K562 (cell line): ENCODE measurements around the gene PACSIN1. TPM values are rescaled to one million over a fixed set of nuclear protein-coding genes. Genes with fewer than 3 reads are reported as not detected.

Source experiments
- CHCHD3 ChIP-seq: fragments of 250-450 bp; sonication (Bioruptor Pico); IDR thresholded peaks from 2 replicates; pipeline ENCODE4 v2.1.2; 2022; ENCODE audit warnings: mild to moderate bottlenecking
- CHD1 ChIP-seq: fragments of 200-600 bp; sonication (generic); IDR thresholded peaks from one replicate; pipeline ENCODE4 v1.6.1; 2012; ENCODE audit warnings: mild to moderate bottlenecking, moderate library complexity, low read length, inconsistent platforms
- CHD2 ChIP-seq: IDR thresholded peaks from 2 replicates; pipeline ENCODE4 v1.6.1; 2011; ENCODE audit warnings: low read depth, low read length
- CLOCK ChIP-seq: fragments of 250-450 bp; sonication (Bioruptor Pico); IDR thresholded peaks from 2 replicates; pipeline ENCODE4 v1.4.0; 2020; ENCODE audit warnings: mild to moderate bottlenecking, moderate library complexity, borderline replicate concordance
- CTBP1 ChIP-seq: fragments of 450-650 bp; IDR thresholded peaks from 2 replicates; pipeline ENCODE4 v1.6.1; 2016; ENCODE audit warnings: borderline replicate concordance
- DIDO1 ChIP-seq: fragments of 450-650 bp; IDR thresholded peaks from 2 replicates; pipeline ENCODE4 v1.6.1; 2016; ENCODE audit warnings: low read depth, missing biosample characterization, missing genetic modification characterization
- E2F8 ChIP-seq: fragments of 450-650 bp; IDR thresholded peaks from 2 replicates; pipeline ENCODE4 v1.7.1; 2018; ENCODE audit warnings: mild to moderate bottlenecking, low read depth; ENCODE audit not compliant: partially characterized antibody
- EP400 ChIP-seq: fragments of 450-650 bp; IDR thresholded peaks from 2 replicates; pipeline ENCODE4 v1.6.1; 2017; ENCODE audit warnings: antibody characterized with exemption, mild to moderate bottlenecking, moderate library complexity
- EWSR1 ChIP-seq: fragments of 450-650 bp; IDR thresholded peaks from 2 replicates; pipeline ENCODE4 v1.6.1; 2018; ENCODE audit warnings: borderline replicate concordance, mild to moderate bottlenecking, low read depth, moderate library complexity; ENCODE audit not compliant: partially characterized antibody
- IRF1 ChIP-seq: sonication (generic); formaldehyde crosslinking; IDR thresholded peaks from 2 replicates; pipeline ENCODE4 v1.8.0; 2022; ENCODE audit warnings: missing genetic modification reagents, mild to moderate bottlenecking, borderline replicate concordance
- KAT2B ChIP-seq: IDR thresholded peaks from one replicate; pipeline ENCODE4 v1.6.1; 2012; ENCODE audit warnings: low read depth, mild to moderate bottlenecking, control low read depth, inconsistent platforms, low read length, moderate library complexity
- NR2C2 ChIP-seq, 2 experiments: fragments of 200-800 bp in 1 of 2; sonication (Bioruptor generic) in 1 of 2; sonication (generic) in 1 of 2; formaldehyde crosslinking in 1 of 2; IDR thresholded peaks; 2 replicates each; pipeline versions ENCODE4 v1.6.1 to v1.8.0; 2016 to 2022; ENCODE audit warnings: mild to moderate bottlenecking in 1 of 2, missing compliant biosample characterization in 1 of 2, missing genetic modification characterization in 1 of 2, missing genetic modification reagents in 1 of 2
- ZBED1 ChIP-seq: IDR thresholded peaks from 2 replicates; pipeline ENCODE4 v1.6.1; 2014
- ZBTB7A ChIP-seq: IDR thresholded peaks from 2 replicates; pipeline ENCODE4 v1.6.1; 2011; ENCODE audit warnings: low read depth, mild to moderate bottlenecking, low read length, moderate library complexity, borderline replicate concordance; ENCODE audit not compliant: control insufficient read depth
- ZFP91 ChIP-seq: sonication (generic); formaldehyde crosslinking; IDR thresholded peaks from 2 replicates; pipeline ENCODE4 v1.8.0; 2022; ENCODE audit warnings: mild to moderate bottlenecking, missing genetic modification reagents
- ZNF232 ChIP-seq: sonication (generic); formaldehyde crosslinking; IDR thresholded peaks from 2 replicates; pipeline ENCODE4 v1.8.0; 2022; ENCODE audit warnings: mild to moderate bottlenecking, missing genetic modification reagents
- ZNF586 ChIP-seq: fragments of 450-650 bp; formaldehyde crosslinking; conservative IDR thresholded peaks from 2 replicates; pipeline ENCODE4 v1.4.0; 2020; ENCODE audit warnings: mild to moderate bottlenecking, moderate library complexity
- ZNF655 ChIP-seq: fragments of 250-450 bp; sonication (Bioruptor Pico); IDR thresholded peaks from 2 replicates; pipeline ENCODE4 v1.5.0; 2021
- polyA plus RNA-seq, 8 experiments: library from polyadenylated mRNA; depleted of rRNA in 4 of 8; stranded (reverse) in 5 of 8; unstranded in 3 of 8; fragments of >200 nt; fragmentation: Nextera tagmentation in 2 of 8; fragmentation: Illumina TruSeq in 1 of 8; extraction: Ambion mirVana in 2 of 8; extraction: Trizol in 1 of 8; gene quantifications; 2 replicates each; pipeline versions ENCODE4 v1.2.1 to v1.2.3, GENCODE V29; 2011 to 2014; ENCODE audit warnings: inconsistent platforms in 1 of 8, missing spikeins in 1 of 8
- total RNA-seq, 7 experiments: library from RNA; depleted of rRNA in 6 of 7; stranded (reverse); fragments of >200 nt in 6 of 7; fragmentation: Illumina TruSeq in 2 of 7; extraction: Trizol in 2 of 7; gene quantifications; 2 replicates each; pipeline versions ENCODE4 v1.2.1 to v1.2.3, GENCODE V29; 2011 to 2021; ENCODE audit warnings: low replicate concordance in 1 of 7

Gene PACSIN1
- total and polyA plus RNA-seq, 9 of the 15 experiments (the other 6 are each of a cell fraction or from before 2014, with no cell fraction given): 0.01 to 1.7 (median 0.45) TPM

GRCh38 chr6:34465531-34466241, at the start of gene PACSIN1 (continued):
- TF ChIP-seq KAT2B (no peak), ZFP91 (CRISPR knock-in tag) (no peak), CHD1 (no peak), ZNF586 (CRISPR knock-in tag) (no peak), CLOCK (no peak), CHD2 (no peak), ZBED1 (no peak), EP400 (no peak), EWSR1 (no peak), ZBTB7A (peak; percentile 24; the same call in 1 of the 2 replicates), CHCHD3 (no peak), DIDO1 (no peak), IRF1 (CRISPR knock-in tag) (no peak), ZNF655 (no peak), ZNF232 (CRISPR knock-in tag) (no peak), CTBP1 (peak; percentile 73; the same call in 1 of the 2 replicates), NR2C2 (CRISPR knock-in tag; IDR thresholded peaks at IDR 0.05) (no peak), NR2C2 (tag; IDR thresholded peaks at IDR 0.05) (no peak), E2F8 (no peak)
